Psoas muscle (tissue), 8 donors: ENCODE data around the gene KNDC1. TPM values are rescaled to one million over a fixed set of nuclear protein-coding genes. Genes with fewer than 3 reads are reported as not detected.
A peak's percentile ranks its signal among the peaks of the same experiment; 100 is the strongest.

ENCODE experiments used
- ATAC-seq, 4 donors: fragments of 200-7000 bp; cut with Tn5 transposase; one replicate each; pipeline ENCODE4 v1.9.1; 2020; ENCODE audit warnings: moderate library complexity in 3 of 4, mild to moderate bottlenecking in 2 of 4
- DNase-seq, 2 donors: peaks; one replicate each; pipeline ENCODE4 v3.0.0-alpha.2; 2020
- H3K27ac ChIP-seq: fragments of 200-600 bp; one replicate; pipeline ENCODE4 v1.8.0; 2022
- H3K27me3 ChIP-seq, 3 donors: fragments of 200-600 bp in 1 of 3; one replicate each; pipeline versions ENCODE4 v1.6.1 to v1.8.0; 2013 to 2022; ENCODE audit warnings: low read length in 2 of 3, mild to moderate bottlenecking in 2 of 3, moderate library complexity in 1 of 3; ENCODE audit not compliant: insufficient read depth in 3 of 3
- H3K36me3 ChIP-seq, 2 donors: fragments of 200-600 bp in 1 of 2; one replicate each; pipeline versions ENCODE4 v1.6.1 to v1.8.0; 2013 to 2022; ENCODE audit warnings: low read depth in 1 of 2, mild to moderate bottlenecking in 1 of 2, moderate library complexity in 1 of 2; ENCODE audit not compliant: insufficient read depth in 1 of 2
- H3K4me1 ChIP-seq: fragments of 200-600 bp; one replicate; pipeline ENCODE4 v1.8.0; 2022
- H3K4me3 ChIP-seq: fragments of 200-600 bp; one replicate; pipeline ENCODE4 v1.8.0; 2022; ENCODE audit warnings: mild to moderate bottlenecking
- H3K9me3 ChIP-seq: fragments of 200-600 bp; one replicate; pipeline ENCODE4 v1.8.0; 2022
- WGBS, 3 donors: extraction: QIAGEN DNeasy Blood & Tissue Kit; methylation state at CpG; one replicate each; pipeline versions ENCODE4 v1.1.6 to v1.1.7; 2013; 5-methylcytosine and 5-hydroxymethylcytosine counted together
- intact Hi-C, 2 donors: fragments of 100-400 bp; cut with DNase I; formaldehyde crosslinking; loops; one replicate each; pipeline versions ENCODE4 v1.11.0 to v1.14.2; 2022
- polyA plus RNA-seq, 3 donors: library from polyadenylated mRNA; stranded (reverse); fragments of 200-250 nt; gene quantifications; one replicate each; pipeline ENCODE4 v1.2.3, GENCODE V29; 2013
- total RNA-seq, 4 donors: library from RNA; stranded (reverse); fragmentation: NEBNext Ultra II Directional in 2 of 4; extraction: Animal tissue kit (Norgen Biotek cat#: 25700) in 2 of 4; gene quantifications; one replicate each; pipeline versions ENCODE4 v1.2.1 to v1.2.4, GENCODE V29; 2021 to 2023
- TF ChIP-seq, protein P1 (sequence below): fragments of 200-600 bp; IDR thresholded peaks from one replicate; pipeline ENCODE4 v1.8.0; 2022; ENCODE audit warnings: antibody characterized with exemption
- donor health status: healthy with polysubstance abuse.
- donor health status: DM: no; HTN: no; CAD: no; lungs with moderate emphysema.
- donor health status: Bipolar disorder and iron deficiency.
- donor health status: healthy.
- donor health status: DM: yes; HTN: yes; CAD: no.
- donor health status: DM: no; HTN: no; CAD: no.
- donor health status: DM: no; HTN: no; CAD: no.
- donor health status: DM: yes; HTN: yes; CAD: no.

Gene KNDC1
- total and polyA plus RNA-seq, 7 donors, result under 0.01 to 0.10 (median 0.01) TPM; not detected in 4

GRCh38 chr10:133128126-133129070 lies 31.6 kb upstream of the KNDC1 start:
- no peak for ATAC-seq
- intact Hi-C loops, result loop anchor here in 1 of 2 donors (10.0 kb wide), 1 partner anchor 474 kb away; no protein-coding TSS in a partner anchor

DNA sequence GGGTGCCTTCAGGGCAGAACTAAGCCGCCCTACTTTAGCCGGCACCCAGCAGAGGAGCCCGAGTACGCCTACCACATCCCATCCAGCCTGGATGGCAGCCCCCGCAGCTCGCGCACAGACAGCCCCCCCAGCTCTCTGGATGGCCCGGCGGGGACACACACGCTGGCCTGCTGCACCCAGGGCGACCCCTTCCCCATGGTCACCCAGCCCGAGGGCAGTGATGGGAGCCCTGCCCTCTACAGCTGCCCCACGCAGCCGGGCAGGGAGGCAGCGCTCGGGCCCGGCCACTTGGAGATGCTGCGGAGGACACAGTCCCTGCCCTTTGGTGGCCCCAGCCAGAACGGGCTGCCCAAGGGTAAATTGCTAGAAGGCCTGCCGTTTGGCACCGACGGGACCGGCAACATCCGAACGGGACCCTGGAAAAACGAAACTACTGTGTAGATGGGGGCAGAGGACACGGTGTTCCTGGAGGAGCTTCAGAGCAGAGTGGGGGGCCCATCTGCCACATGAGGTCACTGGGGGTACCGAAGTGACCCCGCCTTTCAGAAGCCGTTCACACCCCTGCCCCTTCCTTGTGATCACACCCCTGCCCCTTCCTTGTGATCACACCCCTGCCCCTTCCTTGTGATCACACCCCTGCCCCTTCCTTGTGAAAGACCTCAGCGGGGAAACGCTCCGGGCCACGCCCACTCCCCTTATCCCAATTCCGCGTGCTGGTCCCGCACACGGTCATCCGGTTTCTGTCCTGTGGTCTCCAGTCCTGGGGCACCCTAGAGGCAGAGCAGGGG lies 30.8 kb upstream of the KNDC1 start:
- H3K27me3 ChIP-seq, result peaks cover 0 to 4% (median 2%) of the 10 kb centered on the region in 3 donors
- H3K36me3 ChIP-seq, result no peaks in the 10 kb centered on the region
- H3K4me1 ChIP-seq, result no peaks in the 10 kb centered on the region
- WGBS, 3 donors, result 77 to 90% (median 83%) methylated on average over 39 of the region's 39 CpGs
- H3K27ac ChIP-seq, result no peak overlapping the region
- DNase-seq (peak in 1 of 2 donors; percentile 3), ATAC-seq (no peak)
- TF ChIP-seq, protein P1, sequence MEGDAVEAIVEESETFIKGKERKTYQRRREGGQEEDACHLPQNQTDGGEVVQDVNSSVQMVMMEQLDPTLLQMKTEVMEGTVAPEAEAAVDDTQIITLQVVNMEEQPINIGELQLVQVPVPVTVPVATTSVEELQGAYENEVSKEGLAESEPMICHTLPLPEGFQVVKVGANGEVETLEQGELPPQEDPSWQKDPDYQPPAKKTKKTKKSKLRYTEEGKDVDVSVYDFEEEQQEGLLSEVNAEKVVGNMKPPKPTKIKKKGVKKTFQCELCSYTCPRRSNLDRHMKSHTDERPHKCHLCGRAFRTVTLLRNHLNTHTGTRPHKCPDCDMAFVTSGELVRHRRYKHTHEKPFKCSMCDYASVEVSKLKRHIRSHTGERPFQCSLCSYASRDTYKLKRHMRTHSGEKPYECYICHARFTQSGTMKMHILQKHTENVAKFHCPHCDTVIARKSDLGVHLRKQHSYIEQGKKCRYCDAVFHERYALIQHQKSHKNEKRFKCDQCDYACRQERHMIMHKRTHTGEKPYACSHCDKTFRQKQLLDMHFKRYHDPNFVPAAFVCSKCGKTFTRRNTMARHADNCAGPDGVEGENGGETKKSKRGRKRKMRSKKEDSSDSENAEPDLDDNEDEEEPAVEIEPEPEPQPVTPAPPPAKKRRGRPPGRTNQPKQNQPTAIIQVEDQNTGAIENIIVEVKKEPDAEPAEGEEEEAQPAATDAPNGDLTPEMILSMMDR, result no peak
- intact Hi-C loops, result loop anchor here in 1 of 2 donors (10.0 kb wide), 1 partner anchor 474 kb away; no protein-coding TSS in a partner anchor
- H3K9me3 ChIP-seq, result no peaks in the 10 kb centered on the region
- H3K4me3 ChIP-seq, result no peak overlapping the region

More at GRCh38 chr10:133128126-133129070, 31.6 kb upstream of the KNDC1 start:
- H3K27ac ChIP-seq, result no peak overlapping the region
- TF ChIP-seq, protein P1, result no peak
- 95 to 97% (median 96%) methylated on average over 78 to 83 of the region's 83 CpGs for WGBS, 3 donors
- H3K4me3 ChIP-seq, result no peak overlapping the region
- DNase-seq, result peak; percentile 12 to 42
- no peaks in the 10 kb centered on the region for H3K9me3 ChIP-seq
- no peaks in the 10 kb centered on the region for H3K4me1 ChIP-seq
- no peaks in the 10 kb centered on the region for H3K36me3 ChIP-seq
- H3K27me3 ChIP-seq, result peaks cover 0 to 3% (median 2%) of the 10 kb centered on the region in 3 donors

DNA sequence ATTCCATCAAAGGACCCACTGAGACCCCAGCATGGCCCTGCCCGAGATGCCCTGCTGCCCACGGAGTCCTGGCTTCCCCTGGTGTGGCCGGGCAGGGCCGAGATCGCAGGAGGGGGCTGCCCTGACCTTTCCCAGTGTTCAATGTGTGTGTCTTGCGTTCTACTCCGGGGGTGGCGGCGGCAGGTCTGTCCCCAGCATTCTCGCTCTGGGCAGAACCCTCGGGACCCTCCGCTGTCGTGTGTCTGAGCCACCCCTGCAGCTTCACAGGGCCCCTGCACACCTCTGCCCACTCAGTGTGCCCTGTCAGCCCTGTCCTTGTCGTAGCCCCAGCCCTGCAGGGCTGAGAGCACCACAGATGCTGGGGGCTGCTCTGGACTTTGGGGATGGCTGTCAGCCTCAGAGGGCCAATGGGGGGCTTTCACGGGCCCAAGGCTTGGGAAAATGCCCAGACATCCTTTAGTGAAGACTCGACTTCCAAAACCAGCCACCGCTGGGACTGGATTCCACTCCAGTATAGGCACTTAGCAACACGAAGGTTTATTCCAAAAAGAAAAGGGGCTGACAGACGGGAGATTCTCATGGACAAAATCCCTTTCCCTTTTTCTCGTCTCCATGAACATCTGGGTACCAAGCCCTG lies 30.0 kb upstream of the KNDC1 start:
- no peak overlapping the region for H3K27ac ChIP-seq
- no peak for ATAC-seq
- no peaks in the 10 kb centered on the region for H3K36me3 ChIP-seq
- no peaks in the 10 kb centered on the region for H3K4me1 ChIP-seq
- H3K27me3 ChIP-seq, result peaks cover 0 to 6% (median 0%) of the 10 kb centered on the region in 3 donors
- no peak overlapping the region for H3K4me3 ChIP-seq
- peak; percentile 13 to 41 for DNase-seq
- WGBS, 3 donors, result 60 to 65% (median 62%) methylated on average over 17 to 20 of the region's 20 CpGs
- intact Hi-C loops, result loop anchor here in 1 of 2 donors (10.0 kb wide), 1 partner anchor 475 kb away; no protein-coding TSS in a partner anchor
- TF ChIP-seq, protein P1, result no peak
- H3K9me3 ChIP-seq, result no peaks in the 10 kb centered on the region

DNA sequence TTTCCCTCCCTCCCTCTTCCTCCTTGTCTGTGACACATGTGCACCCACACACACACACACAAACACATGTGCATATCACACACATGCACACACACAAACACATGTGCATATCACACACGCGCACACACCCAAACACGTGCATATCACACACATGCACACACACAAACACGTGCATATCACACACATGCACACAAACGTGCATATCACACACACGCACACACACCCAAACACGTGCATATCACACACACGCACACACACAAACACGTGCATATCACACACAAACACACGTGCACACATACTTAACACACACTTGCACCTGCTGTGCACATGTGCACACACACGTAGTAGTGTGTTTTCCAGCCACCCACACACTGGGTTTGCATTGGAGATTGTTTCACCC lies 29.4 kb upstream of the KNDC1 start:
- ATAC-seq (no peak), DNase-seq (no peak)
- WGBS, 3 donors, result 77 to 88% (median 87%) methylated on average over 11 of the region's 11 CpGs
- intact Hi-C loops, result no loop called here
- Histone ChIP-seq H3K27me3 (peaks cover 0 to 6% (median 0%) of the 10 kb centered on the region in 3 donors), H3K4me3 (no peak overlapping the region), H3K9me3 (no peaks in the 10 kb centered on the region), H3K27ac (no peak overlapping the region), H3K4me1 (no peaks in the 10 kb centered on the region), H3K36me3 (no peaks in the 10 kb centered on the region)
- TF ChIP-seq, protein P1, result no peak
